ENCODE measurements around the gene ZNF597.
A peak's percentile ranks its signal among the peaks of the same experiment; 100 is the strongest.
"Not testable (repeated sequence)": the region's sequence is repeated elsewhere in the genome, so short reads cannot be mapped to it uniquely, and the experiment has no call there.

ZNF597 gene

GRCh38 chr16:3475604-3476375 lies 32.5 kb upstream of the ZNF597 start:
- no peak for DNase-seq

GRCh38 chr16:3474870-3475269 lies 31.6 kb upstream of the ZNF597 start:
- DNase-seq, result not testable (repeated sequence)

GRCh38 chr16:3474136-3474779 lies 31.0 kb upstream of the ZNF597 start:
- no peak for DNase-seq

- DNase-seq, result not testable (repeated sequence)
Observed at GRCh38 chr16:3473596-3473943, 30.3 kb upstream of the ZNF597 start.

GRCh38 chr16:3472878-3473595 lies 29.7 kb upstream of the ZNF597 start:
- no peak for DNase-seq

- no peak for DNase-seq
Observed at GRCh38 chr16:3471518-3472176, 28.3 kb upstream of the ZNF597 start.

- DNase-seq, result no peak
Observed at GRCh38 chr16:3470723-3471122, 27.4 kb upstream of the ZNF597 start.

- DNase-seq, result no peak
Observed at GRCh38 chr16:3469736-3470135, 26.4 kb upstream of the ZNF597 start.

GRCh38 chr16:3468501-3468900 lies 25.2 kb upstream of the ZNF597 start:
- DNase-seq, result no peak

GRCh38 chr16:3467921-3468320 lies 24.6 kb upstream of the ZNF597 start:
- no peak for DNase-seq

GRCh38 chr16:3467182-3467581 lies 23.9 kb upstream of the ZNF597 start:
- no peak for DNase-seq

- no peak for DNase-seq
Observed at GRCh38 chr16:3465911-3466584, 22.7 kb upstream of the ZNF597 start.

- no peak for DNase-seq
Observed at GRCh38 chr16:3465301-3465700, 22.0 kb upstream of the ZNF597 start.

- peak; percentile 40 for DNase-seq
Observed at GRCh38 chr16:3461151-3461550, 17.8 kb upstream of the ZNF597 start.

GRCh38 chr16:3460585-3460984 lies 17.3 kb upstream of the ZNF597 start:
- no peak for DNase-seq

- DNase-seq, result no peak
Observed at GRCh38 chr16:3460121-3460520, 16.8 kb upstream of the ZNF597 start.

- DNase-seq, result peak; percentile 35
Observed at GRCh38 chr16:3459401-3460090, 16.2 kb upstream of the ZNF597 start.

- DNase-seq, result no peak
Observed at GRCh38 chr16:3458852-3459361, 15.6 kb upstream of the ZNF597 start.

- DNase-seq, result no peak
Observed at GRCh38 chr16:3458278-3458851, 15.1 kb upstream of the ZNF597 start.

GRCh38 chr16:3457434-3458252 lies 14.3 kb upstream of the ZNF597 start:
- peak; percentile 92 for DNase-seq
